ENCODE results near the gene ELANE. TPM values are rescaled to one million over a fixed set of nuclear protein-coding genes. Genes with fewer than 3 reads are reported as not detected.

Gene ELANE
- total and polyA plus RNA-seq, 10 donors, result 2.8 to 137 (median 9.8) TPM

DNA sequence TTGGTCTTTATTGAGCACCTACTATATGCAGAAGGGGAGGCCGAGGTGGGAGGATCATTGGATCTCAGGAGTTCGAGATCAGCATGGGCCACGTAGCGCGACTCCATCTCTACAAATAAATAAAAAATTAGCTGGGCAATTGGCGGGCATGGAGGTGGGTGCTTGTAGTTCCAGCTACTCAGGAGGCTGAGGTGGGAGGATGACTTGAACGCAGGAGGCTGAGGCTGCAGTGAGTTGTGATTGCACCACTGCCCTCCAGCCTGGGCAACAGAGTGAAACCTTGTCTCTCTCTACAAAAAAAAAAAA lies 11.2 kb downstream of the ELANE start:
- TF ChIP-seq, protein P1, sequence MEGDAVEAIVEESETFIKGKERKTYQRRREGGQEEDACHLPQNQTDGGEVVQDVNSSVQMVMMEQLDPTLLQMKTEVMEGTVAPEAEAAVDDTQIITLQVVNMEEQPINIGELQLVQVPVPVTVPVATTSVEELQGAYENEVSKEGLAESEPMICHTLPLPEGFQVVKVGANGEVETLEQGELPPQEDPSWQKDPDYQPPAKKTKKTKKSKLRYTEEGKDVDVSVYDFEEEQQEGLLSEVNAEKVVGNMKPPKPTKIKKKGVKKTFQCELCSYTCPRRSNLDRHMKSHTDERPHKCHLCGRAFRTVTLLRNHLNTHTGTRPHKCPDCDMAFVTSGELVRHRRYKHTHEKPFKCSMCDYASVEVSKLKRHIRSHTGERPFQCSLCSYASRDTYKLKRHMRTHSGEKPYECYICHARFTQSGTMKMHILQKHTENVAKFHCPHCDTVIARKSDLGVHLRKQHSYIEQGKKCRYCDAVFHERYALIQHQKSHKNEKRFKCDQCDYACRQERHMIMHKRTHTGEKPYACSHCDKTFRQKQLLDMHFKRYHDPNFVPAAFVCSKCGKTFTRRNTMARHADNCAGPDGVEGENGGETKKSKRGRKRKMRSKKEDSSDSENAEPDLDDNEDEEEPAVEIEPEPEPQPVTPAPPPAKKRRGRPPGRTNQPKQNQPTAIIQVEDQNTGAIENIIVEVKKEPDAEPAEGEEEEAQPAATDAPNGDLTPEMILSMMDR (IDR thresholded peaks at IDR 0.05 in 8 of 11, conservative IDR thresholded peaks at IDR 0.05 in 3 of 11), result no peak
- TF ChIP-seq POLR2AphosphoS5 (IDR thresholded peaks at IDR 0.05), result no peak
- TF ChIP-seq POLR2A (IDR thresholded peaks at IDR 0.05), result no peak
- peaks cover 0 to 55% (median 20%) of the 10 kb centered on the region in 7 donors for H3K27me3 ChIP-seq (replicated peaks in 1 of 7)
- DNase-seq, result no peak
- H3K9me3 ChIP-seq, result no peaks in the 10 kb centered on the region
- peaks cover 0 to 18% (median 11%) of the 10 kb centered on the region in 6 donors for H3K36me3 ChIP-seq
- peak overlapping the region in 5 of 8 donors; percentile 10 to 66 (median 29) for H3K4me3 ChIP-seq
- intact Hi-C loops (cut with DNase I; ENCODE audit: low total_unique reads), result loop anchor here (2.0 to 10.0 kb wide), 2 partner anchors 58 to 122 kb away; partner anchors contain the start of gene WDR18
- peaks cover 11 to 57% (median 45%) of the 10 kb centered on the region in 6 donors for H3K4me1 ChIP-seq
- peak overlapping the region in 7 of 8 donors; percentile 58 to 85 (median 78) for H3K27ac ChIP-seq
- 56 to 74% (median 70%) methylated on average over 7 of the region's 7 CpGs for WGBS, 5 donors

DNA sequence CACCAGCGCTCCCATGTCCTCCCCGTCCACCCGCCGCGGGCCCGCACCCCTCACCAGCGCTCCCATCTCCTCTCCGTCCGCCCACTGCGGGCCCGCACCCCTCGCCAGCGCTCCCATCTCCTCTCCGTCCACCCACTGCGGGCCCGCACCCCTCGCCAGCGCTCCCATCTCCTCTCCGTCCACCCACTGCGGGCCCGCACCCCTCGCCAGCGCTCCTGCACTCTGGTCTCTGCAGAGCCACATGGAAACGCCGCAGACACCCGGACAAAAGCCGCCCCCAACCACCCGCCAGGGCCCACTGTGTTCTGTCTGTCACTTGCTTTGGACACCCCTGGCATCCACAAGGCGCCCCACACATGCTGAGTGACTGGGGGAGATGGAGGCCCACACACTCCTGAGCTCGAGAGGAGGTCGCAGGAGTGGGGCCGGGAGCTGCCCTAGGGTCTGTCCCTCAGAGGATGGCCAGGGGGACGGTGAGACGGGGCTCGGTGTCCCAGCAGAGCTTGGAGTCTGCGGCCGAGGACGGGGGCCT lies 14.7 kb downstream of the ELANE start:
- Histone ChIP-seq H3K4me1 (peaks cover 11 to 27% (median 23%) of the 10 kb centered on the region in 6 donors), H3K36me3 (peaks cover 0 to 52% (median 33%) of the 10 kb centered on the region in 6 donors), H3K27me3 (replicated peaks in 1 of 7) (peaks cover 0 to 19% (median 3%) of the 10 kb centered on the region in 7 donors), H3K9me3 (no peaks in the 10 kb centered on the region), H3K4me3 (no peak overlapping the region), H3K27ac (no peak overlapping the region)
- TF ChIP-seq, protein P1 (IDR thresholded peaks at IDR 0.05 in 8 of 11, conservative IDR thresholded peaks at IDR 0.05 in 3 of 11), result no peak
- peak in 1 of 3 donors; percentile 42 for TF ChIP-seq POLR2AphosphoS5 (IDR thresholded peaks at IDR 0.05)
- no peak for TF ChIP-seq POLR2A (IDR thresholded peaks at IDR 0.05)
- intact Hi-C loops (cut with DNase I; ENCODE audit: low total_unique reads), result loop anchor here (10.0 kb wide), 1 partner anchor 118 kb away; the partner anchor contains the start of gene WDR18
- WGBS, 5 donors, result 83 to 91% (median 91%) methylated on average over 27 to 38 of the region's 38 CpGs
- no peak for DNase-seq

GRCh38 chr19:867301-867793 lies 15.2 kb downstream of the ELANE start:
- no peak overlapping the region for H3K27ac ChIP-seq
- peaks cover 0 to 14% (median 3%) of the 10 kb centered on the region in 7 donors for H3K27me3 ChIP-seq (replicated peaks in 1 of 7)
- intact Hi-C loops (cut with DNase I; ENCODE audit: low total_unique reads), result loop anchor here (10.0 kb wide), 1 partner anchor 117 kb away; the partner anchor contains the start of gene WDR18
- no peak overlapping the region for H3K4me3 ChIP-seq
- TF ChIP-seq POLR2A (IDR thresholded peaks at IDR 0.05) (no peak), POLR2AphosphoS5 (IDR thresholded peaks at IDR 0.05) (no peak)
- TF ChIP-seq, protein P1 (IDR thresholded peaks at IDR 0.05 in 8 of 11, conservative IDR thresholded peaks at IDR 0.05 in 3 of 11), result no peak
- no peaks in the 10 kb centered on the region for H3K9me3 ChIP-seq
- peaks cover 0 to 57% (median 33%) of the 10 kb centered on the region in 6 donors for H3K36me3 ChIP-seq
- WGBS, 5 donors, result 83 to 92% (median 91%) methylated on average over 16 of the region's 16 CpGs
- H3K4me1 ChIP-seq, result peaks cover 15 to 27% (median 26%) of the 10 kb centered on the region in 6 donors
- DNase-seq, result no peak

DNA sequence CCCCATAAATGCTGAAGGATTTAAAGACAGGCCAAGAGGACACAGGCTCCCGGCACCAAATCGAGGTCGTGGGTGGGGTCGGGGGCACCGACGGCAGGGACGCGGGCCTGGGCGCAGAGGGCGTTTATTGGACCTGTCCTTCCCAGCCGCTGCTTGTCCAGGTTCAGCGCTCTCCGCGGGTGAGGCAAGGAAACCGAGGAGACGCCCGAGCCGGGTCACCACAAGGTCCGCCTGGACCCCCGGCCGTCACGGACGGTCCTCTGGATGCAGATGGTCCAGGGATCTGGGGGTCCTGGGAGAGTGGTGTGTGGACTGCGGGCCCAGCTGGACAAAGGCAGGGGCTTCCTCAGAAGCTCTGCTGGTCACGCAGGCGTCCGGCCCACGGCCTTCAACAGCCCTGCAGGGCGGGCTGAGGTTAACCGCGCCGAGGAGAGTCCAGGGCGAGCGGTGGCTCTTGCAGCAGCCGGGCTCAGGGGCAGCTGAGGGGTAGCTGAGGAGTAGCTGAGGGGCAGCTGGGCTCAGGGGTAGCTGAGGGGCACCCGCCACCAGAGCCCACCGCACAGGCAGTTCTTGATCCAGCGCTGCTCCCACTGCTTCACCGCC lies 15.9 kb downstream of the ELANE start:
- Histone ChIP-seq H3K27me3 (replicated peaks in 1 of 7) (peaks cover 0 to 8% (median 2%) of the 10 kb centered on the region in 7 donors), H3K36me3 (peaks cover 0 to 57% (median 33%) of the 10 kb centered on the region in 6 donors), H3K4me3 (no peak overlapping the region), H3K9me3 (no peaks in the 10 kb centered on the region), H3K27ac (no peak overlapping the region), H3K4me1 (peaks cover 12 to 25% (median 24%) of the 10 kb centered on the region in 6 donors)
- intact Hi-C loops (cut with DNase I; ENCODE audit: low total_unique reads), result loop anchor here (10.0 kb wide), 1 partner anchor 117 kb away; the partner anchor contains the start of gene WDR18
- no peak for DNase-seq
- 90 to 97% (median 93%) methylated on average over 7 to 39 of the region's 39 CpGs for WGBS, 5 donors
- TF ChIP-seq POLR2AphosphoS5 (IDR thresholded peaks at IDR 0.05), result peak in 1 of 3 donors; percentile 49
- TF ChIP-seq POLR2A (IDR thresholded peaks at IDR 0.05), result no peak
